ENCODE measurements around the gene HDDC3. TPM values are rescaled to one million over a fixed set of nuclear protein-coding genes. Genes with fewer than 3 reads are reported as not detected.
A peak's percentile ranks its signal among the peaks of the same experiment; 100 is the strongest.
"Not testable (repeated sequence)": the region's sequence is repeated elsewhere in the genome, so short reads cannot be mapped to it uniquely, and the experiment has no call there.

The HDDC3 gene
- total RNA-seq, 1 experiment from 2014 or later = 18.5 TPM

GRCh38 chr15:90929246-90930019, 2.9 kb downstream of the HDDC3 start:
- ChIA-PET POLR2A (ENCODE audit: unreplicated experiment) (no interaction called here), CTCF (no interaction called here)

GRCh38 chr15:90928106-90928505, 4.2 kb downstream of the HDDC3 start:
- CTCF ChIA-PET, DNase-seq: not testable (repeated sequence)

More at GRCh38 chr15:90929246-90930019, 2.9 kb downstream of the HDDC3 start:
- H3K36me3 ChIP-seq (ENCODE audit: low read depth, low read length) = no peaks in the 10 kb centered on the region
- peak overlapping the region; percentile 67 for H3K27ac ChIP-seq (ENCODE audit: low read length)
- H3K27me3 ChIP-seq (ENCODE audit: low read length) = no peaks in the 10 kb centered on the region
- no peaks in the 10 kb centered on the region for H3K9me2 ChIP-seq (replicated peaks; ENCODE audit: low read length)
- peak overlapping the region; percentile 87 for H3K4me3 ChIP-seq (ENCODE audit: low read length)
- peak overlapping the region; percentile 85 for H3K9ac ChIP-seq (ENCODE audit: low read length)
- H3F3A ChIP-seq (ENCODE audit: low read length, unreplicated experiment) = no peaks in the 10 kb centered on the region
- intact Hi-C loops (cut with micrococcal nuclease) = loop anchor here (2.0 to 10.0 kb wide), 3 partner anchors 27 to 105 kb away; partner anchors contain the start of genes MAN2A2 and PRC1
- peak overlapping the region; percentile 97 for H3K4me2 ChIP-seq (ENCODE audit: low read length)
- BruUV-seq (replicated peaks) = TSS peak; percentile 60
- no peaks in the 10 kb centered on the region for H3K9me3 ChIP-seq (ENCODE audit: low read length)
- no peak for ATAC-seq
- TF ChIP-seq CTCF (conservative IDR thresholded peaks at IDR 0.05; ENCODE audit: low read depth, low read length) = no peak
- no peak for TF ChIP-seq EZH2 (IDR thresholded peaks at IDR 0.05; ENCODE audit: low read length, unreplicated experiment)
- no peak for TF ChIP-seq EZH2phosphoT487 (IDR thresholded peaks at IDR 0.05; ENCODE audit: borderline replicate concordance, low read length)
- no peaks in the 10 kb centered on the region for H4K20me1 ChIP-seq (ENCODE audit: low read length)
- H3K79me2 ChIP-seq (ENCODE audit: low read length) = peaks cover 5% of the 10 kb centered on the region; the same call in 1 of the 2 replicates
- H2AFZ ChIP-seq (ENCODE audit: low read length) = peak overlapping the region; percentile 91
- H3K4me1 ChIP-seq (ENCODE audit: insufficient read depth, low read length) = peaks cover 25% of the 10 kb centered on the region
- no peak for DNase-seq

GRCh38 chr15:90926766-90927165, 5.6 kb downstream of the HDDC3 start:
- H3K9me3 ChIP-seq (ENCODE audit: low read length); DNase-seq; BruUV-seq (replicated peaks); CTCF ChIA-PET; H3K79me2 ChIP-seq (ENCODE audit: low read length); H3K9ac ChIP-seq (ENCODE audit: low read length); H2AFZ ChIP-seq (ENCODE audit: low read length); H3K36me3 ChIP-seq (ENCODE audit: low read depth, low read length); intact Hi-C loops (cut with micrococcal nuclease); H3K4me3 ChIP-seq (ENCODE audit: low read length); H3K9me2 ChIP-seq (replicated peaks; ENCODE audit: low read length); H4K20me1 ChIP-seq (ENCODE audit: low read length); H3K27ac ChIP-seq (ENCODE audit: low read length); H3K27me3 ChIP-seq (ENCODE audit: low read length); H3K4me2 ChIP-seq (ENCODE audit: low read length); H3F3A ChIP-seq (ENCODE audit: low read length, unreplicated experiment); ATAC-seq; POLR2A ChIA-PET (ENCODE audit: unreplicated experiment): not testable (repeated sequence)
- H3K4me1 ChIP-seq (ENCODE audit: insufficient read depth, low read length) = peaks cover 18% of the 10 kb centered on the region

More at GRCh38 chr15:90928106-90928505, 4.2 kb downstream of the HDDC3 start:
- H4K20me1 ChIP-seq (ENCODE audit: low read length); H3K79me2 ChIP-seq (ENCODE audit: low read length); H3K4me3 ChIP-seq (ENCODE audit: low read length); ATAC-seq; H3K9me2 ChIP-seq (replicated peaks; ENCODE audit: low read length); H3K9me3 ChIP-seq (ENCODE audit: low read length); H2AFZ ChIP-seq (ENCODE audit: low read length); POLR2A ChIA-PET (ENCODE audit: unreplicated experiment); H3K9ac ChIP-seq (ENCODE audit: low read length); H3K4me2 ChIP-seq (ENCODE audit: low read length); intact Hi-C loops (cut with micrococcal nuclease); H3K36me3 ChIP-seq (ENCODE audit: low read depth, low read length); H3F3A ChIP-seq (ENCODE audit: low read length, unreplicated experiment); H3K27ac ChIP-seq (ENCODE audit: low read length); BruUV-seq (replicated peaks); H3K27me3 ChIP-seq (ENCODE audit: low read length): not testable (repeated sequence)
- H3K4me1 ChIP-seq (ENCODE audit: insufficient read depth, low read length) = peaks cover 24% of the 10 kb centered on the region
